ENCODE measurements around the gene HAUS6. TPM values are rescaled to one million over a fixed set of nuclear protein-coding genes. Genes with fewer than 3 reads are reported as not detected.

The HAUS6 gene
- total and polyA plus RNA-seq, 2 of the 13 experiments (the other 11 are each of a cell fraction or from before 2014, with no cell fraction given): 9.8 to 31.1 TPM

DNA sequence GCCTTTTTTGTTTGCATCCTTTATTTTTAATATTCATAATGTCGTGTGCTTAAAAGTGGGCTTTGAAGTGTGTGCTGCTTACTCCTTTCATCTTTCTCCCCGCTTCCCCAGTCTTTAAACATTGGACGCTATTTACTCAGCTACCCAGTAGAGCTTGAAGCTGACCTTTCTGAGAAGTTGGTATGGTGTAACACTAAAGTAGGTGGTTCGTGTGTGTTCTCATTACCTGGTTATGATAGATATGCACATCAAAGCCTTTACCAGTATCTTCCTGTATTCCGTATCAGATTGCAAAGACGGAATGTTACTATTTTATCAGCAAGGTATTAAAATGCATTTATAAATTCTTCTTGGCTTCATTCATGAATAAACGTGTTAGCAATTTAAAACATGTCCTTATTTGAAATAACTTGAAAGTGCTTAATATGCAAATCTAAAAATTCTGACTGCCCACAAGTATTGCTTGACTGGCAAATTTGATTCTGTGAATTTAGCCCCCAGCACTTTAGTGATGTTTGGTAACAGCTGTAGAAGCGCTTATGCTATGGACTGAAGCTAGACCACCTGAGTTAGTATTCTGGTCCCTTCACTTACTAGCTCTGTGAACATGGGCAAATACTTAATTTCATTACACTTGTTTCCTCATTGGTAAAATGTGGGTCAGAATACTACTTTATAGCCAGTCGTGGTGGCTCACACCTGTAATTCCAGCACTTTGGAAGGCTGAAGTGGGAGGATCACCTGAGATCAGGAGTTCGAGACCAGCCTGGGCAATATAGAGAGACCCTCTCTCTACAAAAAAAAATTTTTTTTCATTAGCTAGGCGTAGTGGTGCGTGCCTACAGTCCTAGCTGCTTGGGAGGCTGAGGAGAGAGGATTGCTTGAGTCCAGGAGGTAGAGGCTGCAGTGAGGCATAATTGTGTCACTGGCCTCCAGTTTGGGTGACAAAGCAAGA is 51.8 kb downstream of the HAUS6 start (continued):
- TF ChIP-seq AHDC1 (CRISPR knock-in tag; IDR thresholded peaks at IDR 0.05; ENCODE audit: borderline replicate concordance): no peak
- TF ChIP-seq ZNF737 (CRISPR knock-in tag; IDR thresholded peaks at IDR 0.05; ENCODE audit: borderline replicate concordance): no peak
- TF ChIP-seq, protein P1, sequence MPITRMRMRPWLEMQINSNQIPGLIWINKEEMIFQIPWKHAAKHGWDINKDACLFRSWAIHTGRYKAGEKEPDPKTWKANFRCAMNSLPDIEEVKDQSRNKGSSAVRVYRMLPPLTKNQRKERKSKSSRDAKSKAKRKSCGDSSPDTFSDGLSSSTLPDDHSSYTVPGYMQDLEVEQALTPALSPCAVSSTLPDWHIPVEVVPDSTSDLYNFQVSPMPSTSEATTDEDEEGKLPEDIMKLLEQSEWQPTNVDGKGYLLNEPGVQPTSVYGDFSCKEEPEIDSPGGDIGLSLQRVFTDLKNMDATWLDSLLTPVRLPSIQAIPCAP (CRISPR knock-in tag; IDR thresholded peaks at IDR 0.05; ENCODE audit: low read depth): no peak
- no peak for TF ChIP-seq ZNF431 (CRISPR knock-in tag; IDR thresholded peaks at IDR 0.05; ENCODE audit: borderline replicate concordance, low read depth)
- no peak for TF ChIP-seq RORA (CRISPR knock-in tag; IDR thresholded peaks at IDR 0.05)
- TF ChIP-seq REPIN1 (CRISPR knock-in tag; IDR thresholded peaks at IDR 0.05; ENCODE audit: borderline replicate concordance, low read depth): no peak; the same call in 1 of the 2 replicates
- TF ChIP-seq ZBTB39 (CRISPR knock-in tag; IDR thresholded peaks at IDR 0.05): no peak
- TF ChIP-seq ZNF704 (CRISPR knock-in tag; IDR thresholded peaks at IDR 0.05; ENCODE audit: borderline replicate concordance): no peak
- peak in 1 of 2 experiments; percentile 57; a peak in 1 of 4 replicates for TF ChIP-seq EP300 (IDR thresholded peaks at IDR 0.05; ENCODE audit: low read depth in 2 of 2, low read length in 2 of 2)
- 0 out of 2 replicates have a peak, but pooled peaks have one; percentile 33 for TF ChIP-seq EP300 (CRISPR knock-in tag; IDR thresholded peaks at IDR 0.05; ENCODE audit: borderline replicate concordance)
- no peak for TF ChIP-seq MXD4 (CRISPR knock-in tag; IDR thresholded peaks at IDR 0.05)
- TF ChIP-seq, protein P2, sequence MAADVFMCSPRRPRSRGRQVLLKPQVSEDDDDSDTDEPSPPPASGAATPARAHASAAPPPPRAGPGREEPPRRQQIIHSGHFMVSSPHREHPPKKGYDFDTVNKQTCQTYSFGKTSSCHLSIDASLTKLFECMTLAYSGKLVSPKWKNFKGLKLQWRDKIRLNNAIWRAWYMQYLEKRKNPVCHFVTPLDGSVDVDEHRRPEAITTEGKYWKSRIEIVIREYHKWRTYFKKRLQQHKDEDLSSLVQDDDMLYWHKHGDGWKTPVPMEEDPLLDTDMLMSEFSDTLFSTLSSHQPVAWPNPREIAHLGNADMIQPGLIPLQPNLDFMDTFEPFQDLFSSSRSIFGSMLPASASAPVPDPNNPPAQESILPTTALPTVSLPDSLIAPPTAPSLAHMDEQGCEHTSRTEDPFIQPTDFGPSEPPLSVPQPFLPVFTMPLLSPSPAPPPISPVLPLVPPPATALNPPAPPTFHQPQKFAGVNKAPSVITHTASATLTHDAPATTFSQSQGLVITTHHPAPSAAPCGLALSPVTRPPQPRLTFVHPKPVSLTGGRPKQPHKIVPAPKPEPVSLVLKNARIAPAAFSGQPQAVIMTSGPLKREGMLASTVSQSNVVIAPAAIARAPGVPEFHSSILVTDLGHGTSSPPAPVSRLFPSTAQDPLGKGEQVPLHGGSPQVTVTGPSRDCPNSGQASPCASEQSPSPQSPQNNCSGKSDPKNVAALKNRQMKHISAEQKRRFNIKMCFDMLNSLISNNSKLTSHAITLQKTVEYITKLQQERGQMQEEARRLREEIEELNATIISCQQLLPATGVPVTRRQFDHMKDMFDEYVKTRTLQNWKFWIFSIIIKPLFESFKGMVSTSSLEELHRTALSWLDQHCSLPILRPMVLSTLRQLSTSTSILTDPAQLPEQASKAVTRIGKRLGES (CRISPR knock-in tag; IDR thresholded peaks at IDR 0.05; ENCODE audit: borderline replicate concordance): no peak
- TF ChIP-seq ZNF589 (CRISPR knock-in tag; conservative IDR thresholded peaks at IDR 0.05): no peak

Data from HepG2 (cell line).